HL-60 (cell line): Measurements from ENCODE around the gene ABI3BP.

Source experiments
- DNase-seq, 2 experiments: peaks; one replicate each; pipeline ENCODE4 v3.0.0-alpha.2; 2010 to 2020; ENCODE audit warnings: low read depth in 1 of 2, low spot score in 1 of 2
- H3K27ac ChIP-seq: fragments of 250-450 bp; sonication (Bioruptor Pico); replicated peaks from 2 replicates; pipeline ENCODE4 v1.5.1; 2020; ENCODE audit warnings: mild to moderate bottlenecking, moderate library complexity
- H3K27me3 ChIP-seq: fragments of 250-450 bp; sonication (Bioruptor Pico); 2 replicates; pipeline ENCODE4 v1.5.1; 2021; ENCODE audit warnings: mild to moderate bottlenecking, moderate library complexity; ENCODE audit not compliant: insufficient read depth, poor library complexity, severe bottlenecking
- H3K4me3 ChIP-seq: replicated peaks from 2 replicates; pipeline ENCODE4 v1.5.1; 2011; ENCODE audit warnings: mild to moderate bottlenecking, control low read depth, low read length; ENCODE audit not compliant: insufficient read depth
- GABPA ChIP-seq: IDR thresholded peaks from 2 replicates; pipeline ENCODE4 v1.6.1; 2012; ENCODE audit warnings: low read depth
- POLR2AphosphoS5 ChIP-seq: IDR thresholded peaks from 2 replicates; pipeline ENCODE4 v1.6.1; 2012; ENCODE audit warnings: low read depth
- SPI1 ChIP-seq: IDR thresholded peaks from 2 replicates; pipeline ENCODE4 v1.6.1; 2012; ENCODE audit warnings: low read depth, mild to moderate bottlenecking, borderline replicate concordance
- TF ChIP-seq, protein P1 (sequence below): IDR thresholded peaks from 2 replicates; pipeline ENCODE4 v1.6.1; 2012; ENCODE audit warnings: low read depth; ENCODE audit not compliant: insufficient replicate concordance
- TF ChIP-seq, protein P2 (sequence below): IDR thresholded peaks from one replicate; pipeline ENCODE4 v1.5.1; 2011; ENCODE audit warnings: low read length, control low read depth, inconsistent platforms; ENCODE audit not compliant: insufficient read depth

The ABI3BP gene

DNA sequence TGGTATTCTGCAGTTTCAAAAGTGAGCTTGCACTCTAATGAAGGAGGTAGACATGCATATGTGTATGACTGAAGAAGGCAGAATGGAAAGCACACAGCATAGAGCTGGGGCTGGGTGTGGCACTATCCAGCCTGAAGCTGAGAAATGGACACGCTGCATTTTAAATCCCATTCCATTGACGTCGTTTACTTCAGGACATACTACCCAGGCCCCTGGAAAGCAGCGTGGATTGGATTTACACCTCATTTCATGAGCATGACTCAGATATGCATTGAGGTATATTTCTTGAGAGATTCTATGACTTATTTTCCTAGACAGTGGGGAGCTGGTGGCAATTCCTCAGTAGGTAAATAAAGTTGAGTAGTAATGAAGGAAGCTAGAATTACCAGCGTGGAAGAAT is 101.4 kb downstream of the ABI3BP start:
- no peak for DNase-seq
- Histone ChIP-seq H3K27ac (no peak overlapping the region), H3K27me3 (no peaks in the 10 kb centered on the region), H3K4me3 (no peak overlapping the region)
- TF ChIP-seq, protein P1, sequence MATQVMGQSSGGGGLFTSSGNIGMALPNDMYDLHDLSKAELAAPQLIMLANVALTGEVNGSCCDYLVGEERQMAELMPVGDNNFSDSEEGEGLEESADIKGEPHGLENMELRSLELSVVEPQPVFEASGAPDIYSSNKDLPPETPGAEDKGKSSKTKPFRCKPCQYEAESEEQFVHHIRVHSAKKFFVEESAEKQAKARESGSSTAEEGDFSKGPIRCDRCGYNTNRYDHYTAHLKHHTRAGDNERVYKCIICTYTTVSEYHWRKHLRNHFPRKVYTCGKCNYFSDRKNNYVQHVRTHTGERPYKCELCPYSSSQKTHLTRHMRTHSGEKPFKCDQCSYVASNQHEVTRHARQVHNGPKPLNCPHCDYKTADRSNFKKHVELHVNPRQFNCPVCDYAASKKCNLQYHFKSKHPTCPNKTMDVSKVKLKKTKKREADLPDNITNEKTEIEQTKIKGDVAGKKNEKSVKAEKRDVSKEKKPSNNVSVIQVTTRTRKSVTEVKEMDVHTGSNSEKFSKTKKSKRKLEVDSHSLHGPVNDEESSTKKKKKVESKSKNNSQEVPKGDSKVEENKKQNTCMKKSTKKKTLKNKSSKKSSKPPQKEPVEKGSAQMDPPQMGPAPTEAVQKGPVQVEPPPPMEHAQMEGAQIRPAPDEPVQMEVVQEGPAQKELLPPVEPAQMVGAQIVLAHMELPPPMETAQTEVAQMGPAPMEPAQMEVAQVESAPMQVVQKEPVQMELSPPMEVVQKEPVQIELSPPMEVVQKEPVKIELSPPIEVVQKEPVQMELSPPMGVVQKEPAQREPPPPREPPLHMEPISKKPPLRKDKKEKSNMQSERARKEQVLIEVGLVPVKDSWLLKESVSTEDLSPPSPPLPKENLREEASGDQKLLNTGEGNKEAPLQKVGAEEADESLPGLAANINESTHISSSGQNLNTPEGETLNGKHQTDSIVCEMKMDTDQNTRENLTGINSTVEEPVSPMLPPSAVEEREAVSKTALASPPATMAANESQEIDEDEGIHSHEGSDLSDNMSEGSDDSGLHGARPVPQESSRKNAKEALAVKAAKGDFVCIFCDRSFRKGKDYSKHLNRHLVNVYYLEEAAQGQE, result no peak
- TF ChIP-seq SPI1 (no peak), GABPA (no peak), POLR2AphosphoS5 (no peak)
- TF ChIP-seq, protein P2, sequence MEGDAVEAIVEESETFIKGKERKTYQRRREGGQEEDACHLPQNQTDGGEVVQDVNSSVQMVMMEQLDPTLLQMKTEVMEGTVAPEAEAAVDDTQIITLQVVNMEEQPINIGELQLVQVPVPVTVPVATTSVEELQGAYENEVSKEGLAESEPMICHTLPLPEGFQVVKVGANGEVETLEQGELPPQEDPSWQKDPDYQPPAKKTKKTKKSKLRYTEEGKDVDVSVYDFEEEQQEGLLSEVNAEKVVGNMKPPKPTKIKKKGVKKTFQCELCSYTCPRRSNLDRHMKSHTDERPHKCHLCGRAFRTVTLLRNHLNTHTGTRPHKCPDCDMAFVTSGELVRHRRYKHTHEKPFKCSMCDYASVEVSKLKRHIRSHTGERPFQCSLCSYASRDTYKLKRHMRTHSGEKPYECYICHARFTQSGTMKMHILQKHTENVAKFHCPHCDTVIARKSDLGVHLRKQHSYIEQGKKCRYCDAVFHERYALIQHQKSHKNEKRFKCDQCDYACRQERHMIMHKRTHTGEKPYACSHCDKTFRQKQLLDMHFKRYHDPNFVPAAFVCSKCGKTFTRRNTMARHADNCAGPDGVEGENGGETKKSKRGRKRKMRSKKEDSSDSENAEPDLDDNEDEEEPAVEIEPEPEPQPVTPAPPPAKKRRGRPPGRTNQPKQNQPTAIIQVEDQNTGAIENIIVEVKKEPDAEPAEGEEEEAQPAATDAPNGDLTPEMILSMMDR, result no peak

DNA sequence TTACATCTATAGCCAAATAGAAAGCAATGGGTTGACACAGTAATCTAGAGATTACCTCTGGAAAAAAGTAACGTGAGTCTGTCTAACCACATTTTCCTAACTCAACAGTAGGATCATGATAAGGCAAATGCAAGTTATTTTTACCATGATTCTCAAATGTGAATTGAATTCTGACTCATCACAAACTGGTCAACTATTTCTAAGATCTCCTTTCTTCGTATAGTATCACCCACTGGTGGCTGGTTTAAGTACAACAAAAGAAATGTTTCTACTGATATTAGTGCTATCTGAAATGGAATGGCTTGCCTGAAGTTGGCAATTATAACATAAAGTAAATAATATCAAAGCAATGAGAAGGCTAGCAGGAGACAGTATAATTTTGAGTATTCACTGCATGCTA is 102.2 kb downstream of the ABI3BP start:
- H3K27me3 ChIP-seq, result no peaks in the 10 kb centered on the region
- no peak for DNase-seq
- TF ChIP-seq GABPA (no peak), POLR2AphosphoS5 (no peak), SPI1 (no peak)
- TF ChIP-seq, protein P1, result no peak
- TF ChIP-seq, protein P2, result no peak
- no peak overlapping the region for H3K27ac ChIP-seq
- H3K4me3 ChIP-seq, result no peak overlapping the region

DNA sequence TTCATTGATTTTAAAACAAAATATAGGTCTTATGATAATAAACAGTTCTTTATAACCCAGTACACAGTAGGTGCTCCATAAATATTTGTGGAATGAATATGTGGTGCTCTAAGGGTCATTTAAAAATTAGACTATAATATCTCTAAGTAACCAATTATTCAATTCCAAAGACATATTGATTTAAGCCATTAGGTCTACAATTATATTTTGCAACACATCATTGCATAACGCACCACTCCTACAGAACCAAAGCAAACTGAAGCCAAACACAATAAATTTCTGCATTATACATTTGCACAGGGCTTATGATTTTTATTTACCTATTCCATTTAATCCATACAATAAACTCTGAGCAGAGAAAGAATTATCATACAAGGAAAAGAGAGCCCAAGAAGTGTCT is 104.3 kb downstream of the ABI3BP start:
- no peak for DNase-seq
- Histone ChIP-seq H3K4me3 (no peak overlapping the region), H3K27ac (no peak overlapping the region), H3K27me3 (no peaks in the 10 kb centered on the region)
- TF ChIP-seq, protein P2, result no peak
- TF ChIP-seq, protein P1, result no peak
- TF ChIP-seq SPI1 (no peak), POLR2AphosphoS5 (no peak), GABPA (no peak)
